Medulla oblongata (tissue), 1 donor: ENCODE measurements around the gene STARD13.

Experiments
- DNase-seq: peaks from one replicate; pipeline ENCODE4 v3.0.0-alpha.2; 2015; ENCODE audit errors: extremely low spot score

STARD13 gene

DNA sequence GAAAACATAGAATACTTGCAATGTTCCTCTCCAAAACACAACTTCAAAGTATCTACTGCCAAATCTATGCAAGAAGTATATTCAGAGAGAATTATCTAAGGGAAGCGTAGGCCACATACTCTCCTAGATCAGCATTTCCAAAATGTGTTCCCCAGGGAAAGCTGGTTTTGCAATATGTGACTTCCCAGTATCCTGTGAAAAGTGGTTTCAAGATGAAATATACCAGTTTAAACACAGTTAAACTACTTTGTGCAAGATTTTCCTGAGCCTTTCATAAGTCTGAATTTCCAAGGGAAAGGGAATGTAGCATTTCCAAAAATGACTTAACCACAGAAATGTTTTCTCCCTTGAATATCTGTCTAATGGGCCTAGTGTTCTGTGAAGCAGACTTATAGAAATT lies 7.6 kb downstream of the STARD13 start:
- no peak for DNase-seq

DNA sequence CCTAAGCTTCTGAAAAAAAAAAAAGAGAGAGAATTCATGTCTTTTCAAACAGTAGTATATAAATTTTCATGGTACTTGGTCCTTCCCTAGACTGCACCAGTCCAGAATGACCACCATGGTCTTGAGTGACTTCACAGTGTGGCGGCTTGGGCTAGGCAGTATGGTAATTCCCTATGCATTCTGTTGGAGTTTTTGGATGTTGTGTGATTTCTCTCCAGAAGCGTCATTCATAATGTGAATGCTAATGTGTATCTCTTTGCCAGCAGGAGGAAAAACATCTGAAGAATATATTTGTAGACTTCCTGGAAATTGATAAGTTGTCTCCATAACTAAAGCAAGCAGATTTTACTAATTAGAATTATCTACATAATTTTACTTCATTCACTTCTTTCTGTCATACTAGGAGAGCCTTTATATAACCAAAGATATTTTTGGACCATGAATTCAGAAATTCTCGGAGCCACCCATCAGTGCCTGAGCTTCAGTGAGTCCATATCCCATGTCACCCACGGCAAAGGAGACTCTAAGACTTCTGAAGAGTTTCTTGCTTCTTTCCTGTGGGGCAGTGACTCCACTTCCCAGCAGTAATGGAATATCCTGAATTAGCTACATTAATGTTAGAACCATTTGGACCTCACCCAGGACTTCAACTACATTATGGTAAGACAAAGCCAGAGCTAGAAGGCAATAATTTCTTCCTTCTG lies 8.4 kb downstream of the STARD13 start:
- DNase-seq = no peak

DNA sequence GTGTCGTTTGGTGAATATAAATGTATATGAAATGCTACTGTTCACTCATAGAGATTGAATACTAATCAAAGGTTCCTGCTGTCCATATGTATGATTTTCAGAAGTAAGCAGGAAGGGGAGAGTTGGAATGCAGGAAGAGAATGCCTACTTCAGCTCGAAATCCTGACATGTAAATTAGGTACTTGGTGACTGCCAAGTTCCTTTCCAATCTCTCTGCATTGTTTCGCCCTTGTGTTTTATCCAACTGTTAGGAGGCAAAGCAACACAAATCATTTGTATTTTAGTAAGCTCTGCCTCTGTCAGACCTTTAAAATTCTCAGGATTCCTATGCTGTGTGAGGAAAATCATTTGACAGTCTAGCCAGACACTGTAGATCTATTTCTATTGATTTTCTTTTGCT lies 9.0 kb downstream of the STARD13 start:
- peak; percentile 50 for DNase-seq

DNA sequence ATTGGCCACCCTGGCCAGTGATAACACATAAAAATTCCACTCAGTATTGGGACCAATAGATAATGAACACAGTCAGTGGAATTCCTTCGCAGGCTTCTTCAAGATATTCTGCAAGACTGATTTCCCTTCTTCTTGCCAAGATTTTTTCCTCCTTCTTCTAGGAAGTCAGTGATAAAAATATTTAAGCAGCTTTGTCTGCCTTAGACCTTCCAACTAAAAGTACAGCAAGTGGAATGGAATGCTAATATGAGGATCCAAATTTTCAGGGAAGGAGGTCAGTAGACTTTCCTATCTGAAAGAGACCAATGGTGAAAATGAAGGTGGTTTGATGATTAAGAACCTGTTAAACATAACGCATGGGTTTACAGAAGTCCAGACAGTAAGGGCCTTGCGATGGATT lies 9.6 kb downstream of the STARD13 start:
- no peak for DNase-seq

DNA sequence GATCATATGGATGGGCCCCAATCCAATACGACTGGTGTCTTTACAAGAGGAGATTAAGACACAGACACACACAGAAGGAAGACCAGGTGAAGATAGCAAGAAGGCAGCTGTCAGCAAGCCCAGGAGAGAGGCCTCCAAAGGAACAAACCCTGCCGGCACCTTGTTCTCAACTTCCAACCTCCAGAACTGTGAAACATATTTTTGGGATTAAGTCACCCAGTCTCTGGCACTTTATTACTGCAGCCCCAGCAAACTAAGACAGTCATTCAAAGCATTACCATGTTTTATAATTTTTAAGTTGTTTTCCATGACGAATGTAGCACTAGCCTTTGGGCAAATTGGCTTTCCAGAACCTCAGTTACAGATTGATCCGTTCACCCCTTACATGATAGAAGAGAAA lies 11.3 kb downstream of the STARD13 start:
- no peak for DNase-seq

DNA sequence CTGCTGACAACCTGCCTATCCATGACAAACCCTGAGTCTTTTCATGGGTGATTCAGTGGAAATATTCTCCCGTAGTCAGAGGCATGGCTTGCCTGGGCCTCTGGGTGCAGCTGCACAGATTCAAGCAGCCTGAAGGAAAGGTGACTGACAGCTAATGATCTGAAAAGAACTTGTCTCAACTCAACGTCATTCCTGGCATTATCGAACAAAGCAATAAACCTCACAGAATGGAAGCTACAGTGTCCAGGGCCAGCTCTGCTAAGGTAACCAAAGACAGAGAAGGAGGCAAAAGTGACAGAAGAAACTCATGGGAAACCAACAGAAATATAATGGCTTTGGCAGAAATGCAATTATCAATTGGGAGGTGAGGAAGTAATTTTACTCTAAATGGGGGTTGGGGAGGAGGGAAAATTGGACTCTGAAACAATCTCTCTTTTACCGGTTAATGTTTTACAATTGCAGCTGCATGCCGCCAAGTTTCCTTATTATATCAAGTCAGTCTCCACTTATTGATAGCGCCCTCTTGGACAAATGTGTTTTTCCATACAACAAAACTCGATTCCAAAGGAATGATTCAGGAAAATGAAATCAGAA lies 12.9 kb downstream of the STARD13 start:
- DNase-seq = no peak

DNA sequence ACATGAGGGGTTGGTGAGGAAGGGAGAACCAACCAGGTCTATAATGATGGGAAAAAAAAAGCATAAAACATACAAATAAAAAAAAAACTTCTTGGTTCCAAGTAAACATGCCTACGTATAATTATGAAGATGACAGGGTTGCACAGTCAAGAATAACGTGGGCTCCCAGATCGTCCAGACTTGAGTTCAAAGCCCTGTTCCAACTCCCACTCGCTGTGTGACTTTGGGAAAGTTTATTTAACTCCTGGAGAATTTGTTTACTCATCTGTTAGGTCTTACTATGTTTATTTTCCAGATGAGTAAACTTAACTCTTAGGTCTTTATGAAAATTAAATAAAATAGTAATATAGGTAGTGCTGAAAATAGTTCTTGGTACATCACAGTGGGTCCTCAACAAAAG lies 13.8 kb downstream of the STARD13 start:
- no peak for DNase-seq

DNA sequence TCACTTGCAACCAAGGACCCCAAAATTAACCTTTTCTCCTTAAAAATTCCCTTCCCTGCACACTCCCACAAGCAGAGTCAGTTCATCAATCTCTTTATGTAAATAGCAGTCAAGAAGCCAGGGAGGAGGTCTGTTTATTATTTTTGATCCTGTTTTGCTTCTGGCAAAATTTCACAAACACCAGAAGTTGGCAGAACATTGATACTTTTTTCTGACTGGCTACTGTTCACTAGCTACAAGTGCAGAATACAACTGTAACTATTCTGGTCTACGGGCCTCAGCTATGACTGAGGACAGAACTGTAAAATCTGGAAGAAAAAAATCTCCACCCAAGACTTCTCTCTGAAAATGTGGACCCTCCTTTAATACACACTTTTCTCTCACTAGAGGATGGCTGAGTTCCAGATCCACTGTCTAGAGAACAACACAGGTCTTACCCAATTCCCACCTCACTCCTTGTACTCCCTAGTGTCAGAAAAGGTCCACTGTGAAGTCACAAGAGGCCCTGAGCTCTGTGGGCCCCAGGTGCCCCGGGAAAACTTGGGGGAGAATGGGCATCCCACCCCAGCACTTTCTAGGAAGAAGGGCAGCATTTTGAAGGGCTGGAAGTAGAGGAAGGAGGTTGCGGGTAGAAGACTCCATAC lies 14.5 kb downstream of the STARD13 start:
- DNase-seq = no peak

DNA sequence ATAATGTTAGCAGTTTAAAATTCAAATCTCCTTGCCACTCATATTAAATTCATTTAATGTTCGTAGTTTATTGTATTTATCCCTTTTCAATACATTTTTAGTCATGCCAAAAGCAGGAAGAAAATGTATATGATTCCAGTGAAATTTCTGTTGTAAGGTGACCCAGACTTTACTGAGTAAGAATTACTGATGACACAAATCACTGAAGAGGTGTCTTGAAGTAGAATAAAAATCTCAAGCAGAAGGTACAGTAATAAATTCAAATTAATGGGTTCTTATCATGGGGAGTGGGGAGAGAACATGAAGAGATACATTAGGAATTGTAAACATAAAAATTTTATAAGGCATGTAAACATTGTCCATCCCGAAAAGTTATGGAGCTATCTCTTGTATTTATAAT lies 19.9 kb downstream of the STARD13 start:
- DNase-seq = no peak

DNA sequence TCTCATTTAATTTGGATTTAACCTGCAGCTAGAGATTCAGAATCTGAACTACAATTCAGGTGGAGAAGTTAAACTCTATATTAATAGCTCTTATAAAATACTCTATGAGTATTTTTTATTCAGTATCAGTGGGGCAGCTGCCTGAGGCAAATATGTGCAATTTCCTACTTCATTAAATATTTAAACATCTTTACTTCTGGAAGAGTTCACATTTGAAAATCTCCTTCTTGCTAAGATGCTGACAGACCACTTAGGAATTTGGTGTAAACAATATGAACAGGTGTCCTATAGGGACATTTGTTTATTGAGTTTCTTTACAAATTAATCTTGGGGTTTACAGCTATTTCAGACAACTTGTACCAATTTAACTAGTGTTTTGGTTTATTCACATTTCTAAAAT lies 20.4 kb downstream of the STARD13 start:
- DNase-seq = no peak

DNA sequence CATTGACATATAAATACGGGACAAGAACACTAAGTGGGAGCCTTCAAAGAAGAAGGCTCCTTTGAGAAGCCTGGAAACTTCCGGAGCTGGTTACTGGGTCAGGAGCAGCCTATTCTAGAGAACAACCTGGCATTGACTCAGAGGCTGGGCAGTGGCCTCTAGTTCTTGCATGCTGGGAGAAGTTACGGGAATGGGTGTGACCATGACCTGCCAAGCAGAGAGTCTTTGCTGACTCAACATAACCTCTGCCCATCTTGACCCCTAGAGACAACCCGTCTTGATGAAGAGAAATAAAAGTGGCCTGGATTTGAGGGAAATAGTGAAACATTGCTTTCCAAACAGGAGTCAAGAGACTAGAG lies 21.0 kb downstream of the STARD13 start:
- peak; percentile 60 for DNase-seq

DNA sequence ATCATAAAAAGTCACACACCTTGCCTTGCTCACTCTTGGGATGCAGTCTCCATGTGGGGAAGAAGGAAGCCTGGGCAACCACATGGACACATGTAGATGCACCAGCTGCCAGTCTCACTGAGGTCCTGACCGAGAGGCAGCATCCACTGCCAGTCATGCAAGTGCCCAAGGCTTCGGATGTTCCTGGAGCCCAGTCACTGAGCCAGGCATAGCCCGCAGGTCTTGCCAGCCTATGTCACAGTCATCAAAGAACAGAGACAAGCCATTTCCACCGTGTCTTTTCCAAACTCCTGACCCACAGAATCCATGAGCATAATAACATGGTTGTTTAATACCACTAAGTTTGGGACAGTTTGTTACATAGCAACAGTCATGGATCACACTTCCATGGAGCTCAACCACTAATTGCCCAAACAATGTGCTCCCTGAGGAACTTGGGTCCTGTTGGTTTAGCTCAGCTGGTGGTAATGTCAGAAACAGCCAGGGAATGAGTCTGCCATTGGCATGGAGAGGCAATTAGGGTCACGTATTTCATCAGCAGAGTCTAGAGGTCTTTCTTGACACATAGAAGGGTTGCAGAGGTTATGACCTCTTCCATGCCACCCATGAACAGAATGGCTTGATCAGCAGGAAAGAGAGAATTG lies 21.5 kb downstream of the STARD13 start:
- DNase-seq = no peak

DNA sequence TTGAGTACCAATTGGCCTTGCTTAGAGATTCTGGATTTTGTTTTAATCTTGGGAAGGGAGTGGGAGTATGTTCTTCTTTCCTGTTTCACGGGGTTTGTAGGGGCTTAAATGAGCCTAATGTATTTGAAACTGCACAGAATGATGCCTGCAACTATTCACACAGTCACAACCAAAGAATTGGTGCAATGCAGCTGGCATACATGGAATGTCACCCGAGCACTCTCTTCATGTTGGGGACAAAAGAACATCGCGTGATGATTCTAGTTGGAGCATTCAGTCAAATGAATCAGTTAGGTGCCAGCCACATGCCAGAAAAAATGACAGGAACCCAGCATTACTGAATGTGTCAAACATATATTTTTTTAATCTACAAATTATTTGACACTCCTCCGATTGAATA lies 22.1 kb downstream of the STARD13 start:
- no peak for DNase-seq

DNA sequence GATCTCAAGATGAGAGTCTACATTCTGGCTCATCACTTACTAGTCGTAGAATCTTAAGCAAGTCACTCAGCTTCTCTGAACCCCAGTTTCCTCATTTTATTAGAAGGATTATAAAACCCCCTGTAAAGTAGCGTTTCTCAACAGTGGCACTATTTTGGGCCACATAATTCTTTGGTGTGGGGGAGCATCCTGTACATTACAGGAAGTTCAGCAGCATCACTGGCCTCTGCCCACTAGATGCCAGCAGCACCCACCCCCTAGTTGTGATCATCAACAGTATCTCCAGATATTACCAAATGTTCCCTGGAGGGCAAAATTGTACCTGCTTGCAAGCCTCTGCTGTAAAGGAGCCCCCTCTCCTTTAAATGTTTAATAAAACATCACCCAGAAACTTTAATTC lies 22.6 kb downstream of the STARD13 start:
- DNase-seq = peak; percentile 54

DNA sequence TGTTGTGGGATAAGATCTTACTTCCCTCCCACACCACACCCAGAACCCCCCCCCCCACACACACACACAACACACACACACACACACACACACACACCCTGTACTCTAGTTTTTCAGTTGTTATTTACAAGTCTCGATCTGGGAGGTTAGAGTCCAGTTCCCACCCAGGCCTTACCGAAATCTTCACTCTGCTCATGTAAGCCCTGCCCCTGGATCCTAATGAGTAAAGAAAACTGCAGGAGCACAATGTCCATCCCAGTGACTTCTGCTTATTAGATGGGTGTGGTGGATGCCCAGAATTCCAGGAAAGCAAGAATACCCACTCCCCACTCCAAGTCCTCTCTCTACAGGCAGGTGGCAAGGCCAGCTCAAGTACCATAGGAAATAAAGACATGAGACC lies 23.0 kb downstream of the STARD13 start:
- DNase-seq = no peak

DNA sequence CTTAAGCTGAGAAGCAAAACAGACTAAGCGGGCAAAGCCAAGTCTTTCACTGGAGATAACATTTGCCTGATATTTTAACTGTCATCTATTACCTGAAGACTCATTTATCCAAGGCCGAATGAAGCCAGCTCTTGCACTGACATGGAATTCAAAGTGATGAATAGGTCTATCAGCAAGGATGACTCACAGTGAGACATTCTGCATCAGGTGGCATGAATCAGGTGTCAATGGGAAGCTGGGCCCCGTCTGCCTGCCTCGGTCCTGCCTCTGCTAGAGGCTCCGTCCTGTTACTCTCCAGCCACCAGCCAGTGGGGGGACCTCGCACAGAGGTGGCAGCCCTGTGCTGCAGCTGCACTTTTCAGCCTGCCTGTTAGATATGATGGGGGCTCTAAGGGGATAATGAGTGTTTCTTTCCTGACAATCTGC lies 23.5 kb downstream of the STARD13 start:
- peak; percentile 46 for DNase-seq

DNA sequence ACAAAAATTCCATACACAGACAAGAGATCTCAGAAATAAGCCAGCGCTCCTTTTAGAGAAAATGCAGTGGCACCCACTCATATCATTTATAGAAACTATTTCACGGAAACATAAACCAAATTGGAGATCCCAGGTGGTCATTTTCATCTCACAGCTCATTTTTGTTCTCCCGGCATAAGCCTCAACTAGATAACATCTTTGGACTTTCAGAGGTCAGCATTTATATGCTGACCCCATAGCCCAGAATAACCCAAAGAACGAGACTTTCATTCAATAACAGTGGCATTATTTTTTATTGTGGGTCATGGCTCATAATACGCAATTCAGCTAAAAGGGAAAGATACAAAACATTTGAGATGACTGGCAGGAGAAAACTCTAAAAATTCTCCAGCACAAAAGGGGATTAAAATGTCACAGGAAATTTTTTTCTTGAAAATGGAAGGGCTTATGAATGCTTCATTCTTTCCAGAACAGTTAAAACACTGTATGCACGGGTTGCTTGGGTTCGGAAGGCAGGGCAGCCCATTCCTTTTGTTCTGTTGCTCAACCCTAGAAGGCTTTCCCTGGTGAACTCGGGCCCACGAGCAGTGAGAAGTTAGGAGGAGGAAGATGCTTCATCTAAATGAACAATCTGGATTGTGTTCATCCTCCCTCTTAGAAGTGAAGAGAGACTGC lies 24.0 kb downstream of the STARD13 start:
- DNase-seq = peak; percentile 64

DNA sequence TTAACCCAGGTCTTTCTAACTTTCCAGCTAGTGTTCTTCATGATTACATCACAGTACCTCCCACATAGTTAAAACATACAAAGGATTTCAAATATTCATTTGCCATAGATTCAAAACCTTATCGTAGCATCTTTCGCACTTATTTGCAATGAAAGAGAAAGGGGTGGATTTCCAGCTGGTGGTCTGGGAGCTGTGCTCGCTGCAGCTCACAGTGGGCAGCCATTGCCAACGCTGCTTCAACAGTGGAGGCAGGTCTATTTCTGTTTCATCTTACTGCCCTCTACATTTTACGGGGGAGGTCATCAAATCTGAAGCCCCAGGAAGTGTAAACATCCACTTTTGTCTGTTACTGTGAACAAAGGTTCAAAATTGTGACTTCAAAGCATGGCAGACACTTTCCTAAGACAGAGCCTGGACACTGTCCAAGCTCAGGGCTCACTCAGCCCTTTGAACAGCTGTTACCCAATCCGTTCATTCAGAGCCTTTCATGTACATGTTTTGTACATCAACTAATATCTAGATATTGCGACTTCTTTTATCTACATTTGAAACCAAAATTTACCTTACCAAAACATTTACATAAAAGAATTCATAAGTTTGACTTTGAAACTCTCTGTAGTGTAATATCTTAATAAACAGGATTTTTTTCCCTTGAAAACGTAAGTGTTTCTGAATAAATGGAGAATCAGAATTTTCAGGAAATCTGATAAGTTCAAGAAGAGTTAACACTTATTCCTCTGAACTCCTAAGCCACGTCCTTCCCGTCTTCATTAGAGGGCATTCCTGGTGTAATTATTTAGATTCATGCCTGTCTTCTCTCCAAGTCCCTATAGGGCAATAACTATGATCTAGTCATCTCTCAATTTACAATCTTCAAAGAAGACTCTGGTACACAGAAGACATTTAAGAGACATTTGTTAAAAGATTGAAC lies 25.1 kb downstream of the STARD13 start:
- peak; percentile 52 for DNase-seq

DNA sequence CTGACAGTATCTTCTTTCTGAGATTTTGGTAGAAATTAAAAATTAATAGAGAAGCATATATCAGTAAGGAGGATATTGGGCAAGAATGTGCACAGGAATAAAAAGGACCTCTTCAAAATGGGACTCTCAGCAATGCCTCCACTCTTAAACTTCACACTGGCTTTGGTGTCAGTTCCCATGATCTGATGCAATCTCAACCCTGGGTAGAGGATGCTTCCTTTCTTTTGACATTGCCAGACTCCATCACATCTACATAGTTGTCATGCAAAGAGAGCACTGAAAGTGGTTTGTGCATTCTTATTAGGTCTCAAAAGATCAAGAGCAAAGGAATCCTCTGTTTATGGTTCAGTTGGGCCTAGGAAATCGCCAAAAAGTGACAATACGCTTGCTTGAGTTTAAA lies 26.3 kb downstream of the STARD13 start:
- no peak for DNase-seq

DNA sequence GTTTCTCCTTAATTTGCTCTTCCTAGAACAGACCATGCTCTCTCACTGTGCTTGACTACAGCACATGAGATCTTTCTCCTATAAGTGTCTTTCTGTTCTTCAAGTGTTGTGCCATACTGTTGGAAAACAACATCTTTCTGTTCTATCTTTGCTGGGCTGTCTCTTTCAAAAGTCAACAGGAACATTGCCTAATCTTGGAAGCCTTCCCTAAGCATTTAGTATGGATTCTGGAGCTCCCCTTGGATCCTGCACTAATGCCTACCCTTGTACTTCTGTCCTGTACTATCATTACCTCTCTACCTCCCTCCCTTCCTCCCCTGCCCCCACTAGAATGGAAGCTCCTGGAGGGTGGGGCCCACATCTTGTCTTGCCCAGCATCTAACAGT lies 26.8 kb downstream of the STARD13 start:
- DNase-seq = no peak
